ENCODE data around the gene DUSP1. TPM values are rescaled to one million over a fixed set of nuclear protein-coding genes. Genes with fewer than 3 reads are reported as not detected.

DUSP1 gene
- total RNA-seq, 4 donors from 2014 or later = 613 to 1,025 (median 690) TPM

- WGBS, 2 donors = 86 to 93% methylated on average over 13 of the region's 13 CpGs
- DNase-seq = no peak
These were observed 21.9 kb upstream of the DUSP1 start for GRCh38 chr5:172792701-172793570.

GRCh38 chr5:172791726-172792445 is 20.9 kb upstream of the DUSP1 start:
- H3K27me3 ChIP-seq = no peaks in the 10 kb centered on the region
- no peak overlapping the region for H3K4me3 ChIP-seq (replicated peaks in 1 of 3)
- H3K27ac ChIP-seq = no peak overlapping the region
- no peaks in the 10 kb centered on the region for H3K36me3 ChIP-seq
- no peaks in the 10 kb centered on the region for H3K9me3 ChIP-seq
- intact Hi-C loops (cut with DNase I) = no loop called here
- peaks cover 11 to 49% of the 10 kb centered on the region in 2 donors for H3K4me1 ChIP-seq
- 93 to 94% methylated on average over 8 to 10 of the region's 10 CpGs for whole genome bisulfite sequencing, 2 donors
- TF ChIP-seq, protein P1, sequence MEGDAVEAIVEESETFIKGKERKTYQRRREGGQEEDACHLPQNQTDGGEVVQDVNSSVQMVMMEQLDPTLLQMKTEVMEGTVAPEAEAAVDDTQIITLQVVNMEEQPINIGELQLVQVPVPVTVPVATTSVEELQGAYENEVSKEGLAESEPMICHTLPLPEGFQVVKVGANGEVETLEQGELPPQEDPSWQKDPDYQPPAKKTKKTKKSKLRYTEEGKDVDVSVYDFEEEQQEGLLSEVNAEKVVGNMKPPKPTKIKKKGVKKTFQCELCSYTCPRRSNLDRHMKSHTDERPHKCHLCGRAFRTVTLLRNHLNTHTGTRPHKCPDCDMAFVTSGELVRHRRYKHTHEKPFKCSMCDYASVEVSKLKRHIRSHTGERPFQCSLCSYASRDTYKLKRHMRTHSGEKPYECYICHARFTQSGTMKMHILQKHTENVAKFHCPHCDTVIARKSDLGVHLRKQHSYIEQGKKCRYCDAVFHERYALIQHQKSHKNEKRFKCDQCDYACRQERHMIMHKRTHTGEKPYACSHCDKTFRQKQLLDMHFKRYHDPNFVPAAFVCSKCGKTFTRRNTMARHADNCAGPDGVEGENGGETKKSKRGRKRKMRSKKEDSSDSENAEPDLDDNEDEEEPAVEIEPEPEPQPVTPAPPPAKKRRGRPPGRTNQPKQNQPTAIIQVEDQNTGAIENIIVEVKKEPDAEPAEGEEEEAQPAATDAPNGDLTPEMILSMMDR (IDR thresholded peaks at IDR 0.05) = no peak
- TF ChIP-seq POLR2A (IDR thresholded peaks at IDR 0.05) = no peak
- DNase-seq = no peak

More at GRCh38 chr5:172792701-172793570, 21.9 kb upstream of the DUSP1 start:
- TF ChIP-seq, protein P1 (IDR thresholded peaks at IDR 0.05) = no peak
- TF ChIP-seq POLR2A (IDR thresholded peaks at IDR 0.05) = no peak
- Histone ChIP-seq H3K27me3 (no peaks in the 10 kb centered on the region), H3K36me3 (no peaks in the 10 kb centered on the region), H3K4me1 (peaks cover 11 to 49% of the 10 kb centered on the region in 2 donors), H3K4me3 (replicated peaks in 1 of 3) (no peak overlapping the region), H3K27ac (peak overlapping the region in 1 of 3 donors; percentile 68), H3K9me3 (no peaks in the 10 kb centered on the region)
- intact Hi-C loops (cut with DNase I) = no loop called here

DNA sequence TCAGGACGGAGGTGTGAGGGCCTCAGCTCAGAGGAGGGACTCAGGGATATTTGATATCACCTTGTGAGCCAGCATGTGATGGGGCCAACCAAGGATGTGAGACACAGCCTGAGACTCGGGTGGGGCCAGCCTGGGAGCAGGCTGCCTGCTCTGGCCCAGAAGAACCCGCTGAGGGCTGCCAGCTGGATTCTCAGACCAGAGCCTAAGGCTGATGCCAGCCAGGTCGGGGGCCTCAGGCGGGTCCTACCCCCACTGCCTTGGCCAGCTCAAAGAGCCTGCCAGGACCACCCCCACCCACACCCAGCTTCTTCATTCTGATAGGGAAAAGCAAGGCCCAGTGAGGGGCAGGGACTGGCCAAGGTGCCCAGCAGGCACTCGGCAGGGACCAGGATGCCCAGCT is 20.3 kb upstream of the DUSP1 start:
- H3K36me3 ChIP-seq = no peaks in the 10 kb centered on the region
- peaks cover 11 to 49% of the 10 kb centered on the region in 2 donors for H3K4me1 ChIP-seq
- H3K27me3 ChIP-seq = no peaks in the 10 kb centered on the region
- intact Hi-C loops (cut with DNase I) = no loop called here
- H3K4me3 ChIP-seq (replicated peaks in 1 of 3) = no peak overlapping the region
- no peaks in the 10 kb centered on the region for H3K9me3 ChIP-seq
- no peak for DNase-seq
- H3K27ac ChIP-seq = no peak overlapping the region
- no peak for TF ChIP-seq POLR2A (IDR thresholded peaks at IDR 0.05)
- TF ChIP-seq, protein P1 (IDR thresholded peaks at IDR 0.05) = no peak
- WGBS, 2 donors = 84 to 87% methylated on average over 2 to 5 of the region's 6 CpGs

GRCh38 chr5:172790496-172790889 is 19.5 kb upstream of the DUSP1 start:
- DNase-seq = no peak
- no peaks in the 10 kb centered on the region for H3K9me3 ChIP-seq
- 66 to 71% methylated on average over 5 of the region's 5 CpGs for WGBS, 2 donors
- no peaks in the 10 kb centered on the region for H3K36me3 ChIP-seq
- H3K27me3 ChIP-seq = no peaks in the 10 kb centered on the region
- no peak overlapping the region for H3K4me3 ChIP-seq (replicated peaks in 1 of 3)
- H3K4me1 ChIP-seq = peaks cover 11 to 45% of the 10 kb centered on the region in 2 donors
- no peak for TF ChIP-seq POLR2A (IDR thresholded peaks at IDR 0.05)
- TF ChIP-seq, protein P1 (IDR thresholded peaks at IDR 0.05) = no peak
- peak overlapping the region in 2 of 3 donors; percentile 69 to 76 for H3K27ac ChIP-seq
- intact Hi-C loops (cut with DNase I) = no loop called here

All from thyroid gland (tissue), 4 donors.